NCI-H2107 treated with DMSO at 0.1 percent for 48 hours (cell line): ENCODE data around the gene MEIS3.
A peak's percentile ranks its signal among the peaks of the same experiment; 100 is the strongest.
"Not testable (repeated sequence)": the region's sequence is repeated elsewhere in the genome, so short reads cannot be mapped to it uniquely, and the experiment has no call there.

Source experiments
- DNase-seq: peaks from one replicate; lab custom pipeline; 2025; ENCODE audit not compliant: unreplicated experiment; lab: John Stamatoyannopoulos, UW

Gene MEIS3

GRCh38 chr19:47387623-47388022 lies 31.7 kb downstream of the MEIS3 start:
- not testable (repeated sequence) for DNase-seq

DNA sequence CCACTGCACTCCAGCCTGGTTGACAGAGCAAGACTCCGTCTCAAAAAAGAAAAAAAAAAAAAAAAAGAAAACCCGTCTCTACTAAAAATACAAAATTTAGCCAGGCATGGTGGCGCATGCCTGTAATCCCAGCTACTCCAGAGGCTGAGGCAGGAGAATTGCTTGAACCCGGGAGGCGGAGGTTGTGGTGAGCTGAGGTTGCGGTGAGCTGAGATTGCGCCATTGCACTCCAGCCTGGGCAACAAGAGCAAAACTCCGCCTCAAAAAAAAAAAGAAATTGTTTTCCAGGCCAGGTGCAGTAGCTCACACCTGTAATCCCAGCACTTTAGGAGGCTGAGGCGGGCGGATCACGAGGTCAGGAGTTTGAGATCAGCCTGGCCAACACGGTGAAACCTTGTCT lies 32.7 kb downstream of the MEIS3 start:
- peak; percentile 2 for DNase-seq

- DNase-seq: not testable (repeated sequence)
Observed at GRCh38 chr19:47384533-47384932, 34.8 kb downstream of the MEIS3 start.

DNA sequence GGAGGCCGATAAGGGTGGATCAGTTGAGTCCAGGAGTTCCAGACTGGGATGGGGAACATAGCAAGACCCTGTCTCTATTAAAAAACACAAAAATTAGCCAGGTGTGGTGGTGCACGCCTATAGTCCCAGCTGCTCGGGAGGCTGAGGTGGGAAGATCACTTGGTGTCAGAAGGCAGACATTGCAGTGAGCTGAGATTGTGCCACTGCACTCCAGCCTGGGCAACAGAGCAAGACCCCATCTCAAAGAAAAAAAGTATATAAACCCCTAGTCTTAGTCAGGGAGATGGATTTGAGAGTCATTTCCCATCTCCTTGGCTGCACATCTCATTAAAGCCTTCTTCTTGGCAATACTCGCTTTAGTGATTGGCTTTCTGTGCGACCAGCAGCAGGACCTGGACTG lies 35.4 kb downstream of the MEIS3 start:
- not testable (repeated sequence) for DNase-seq

DNA sequence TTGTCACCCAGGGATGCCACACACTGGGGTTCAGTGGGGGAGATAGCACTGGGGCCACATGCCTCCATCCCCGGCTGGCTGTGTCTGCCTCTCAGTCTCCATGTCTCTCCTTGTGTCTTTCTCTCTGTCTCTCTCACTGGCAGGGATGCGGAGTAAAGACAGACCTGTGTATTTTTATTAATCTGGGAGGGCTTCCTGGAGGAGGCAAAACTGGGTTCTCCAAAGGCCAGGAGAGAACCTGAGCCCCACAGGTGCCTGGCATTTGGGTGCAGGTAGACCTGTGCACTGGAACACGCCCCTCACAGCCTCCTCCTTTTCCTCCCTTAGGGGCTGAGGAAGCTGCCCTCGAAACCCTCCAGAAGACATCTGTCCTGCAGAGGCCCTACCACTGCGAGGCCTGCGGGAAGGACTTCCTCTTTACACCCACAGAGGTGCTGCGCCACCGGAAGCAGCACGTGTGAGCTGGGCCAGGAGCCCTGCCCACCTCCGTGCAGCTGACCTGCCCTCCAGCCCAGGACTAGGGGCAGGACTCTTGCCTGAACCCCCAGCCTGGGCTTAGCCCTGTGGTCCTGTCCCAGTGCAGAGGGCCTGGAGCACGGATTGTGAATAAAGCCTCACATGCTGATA lies 37.6 kb downstream of the MEIS3 start:
- DNase-seq: no peak

DNA sequence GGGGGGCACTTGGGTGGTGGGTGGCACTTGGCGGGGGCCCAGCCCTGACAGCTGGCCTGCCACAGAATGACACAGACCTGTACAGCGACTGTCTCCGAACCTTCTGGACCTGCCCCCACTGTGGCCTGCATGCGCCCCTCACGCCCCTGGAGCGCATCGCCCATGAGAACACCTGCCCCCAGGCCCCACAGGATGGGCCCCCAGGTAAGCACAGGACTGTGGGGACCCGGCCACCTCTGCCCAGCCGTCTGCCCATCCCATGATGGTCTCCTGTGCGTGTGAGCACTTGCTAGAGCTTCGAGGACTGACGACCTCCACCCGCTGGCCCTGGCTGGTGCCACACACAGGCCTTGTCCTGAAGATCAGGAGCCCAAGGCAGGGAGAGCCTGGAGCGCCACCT lies 38.2 kb downstream of the MEIS3 start:
- no peak for DNase-seq

DNA sequence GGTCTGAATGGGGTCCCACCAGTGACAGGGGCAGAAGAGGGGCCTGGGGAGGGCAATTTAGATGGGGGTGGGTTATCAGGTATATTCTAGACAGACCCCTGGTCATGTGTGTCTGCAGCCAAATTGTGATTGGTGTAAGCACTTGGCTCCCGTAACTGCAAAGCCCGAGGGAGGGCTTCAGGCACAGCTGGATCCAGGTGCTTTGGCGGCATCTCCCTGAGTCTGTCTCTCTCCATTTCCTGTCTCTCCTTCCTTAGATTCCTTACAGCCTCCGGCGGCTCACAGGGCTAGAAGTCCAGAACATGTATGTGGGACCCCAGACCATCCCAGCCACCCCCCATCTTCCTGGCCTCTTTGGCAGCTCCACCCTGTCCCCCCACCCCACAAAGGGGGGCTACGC lies 38.8 kb downstream of the MEIS3 start:
- no peak for DNase-seq

GRCh38 chr19:47379381-47379938 lies 39.9 kb downstream of the MEIS3 start:
- no peak for DNase-seq

DNA sequence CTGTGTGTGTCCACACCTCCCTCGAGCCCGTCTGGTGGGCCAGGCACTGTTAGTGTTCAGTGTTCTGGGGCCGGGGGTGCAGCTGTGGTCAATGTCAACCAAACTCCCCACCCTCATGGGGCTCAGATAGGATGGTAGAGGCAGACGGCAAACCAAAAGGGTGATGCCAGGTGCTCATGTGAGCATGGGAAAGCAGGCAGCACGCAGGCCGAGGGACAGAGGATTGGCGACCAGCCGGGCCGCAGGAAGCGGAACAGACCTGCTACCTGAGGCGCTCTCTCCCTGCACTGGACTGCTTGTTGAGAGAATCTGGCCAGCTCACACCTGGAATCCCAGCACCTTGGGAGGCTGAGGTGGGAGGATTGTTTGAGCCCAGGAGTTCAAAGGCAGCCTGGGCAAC lies 41.1 kb downstream of the MEIS3 start:
- DNase-seq: no peak

DNA sequence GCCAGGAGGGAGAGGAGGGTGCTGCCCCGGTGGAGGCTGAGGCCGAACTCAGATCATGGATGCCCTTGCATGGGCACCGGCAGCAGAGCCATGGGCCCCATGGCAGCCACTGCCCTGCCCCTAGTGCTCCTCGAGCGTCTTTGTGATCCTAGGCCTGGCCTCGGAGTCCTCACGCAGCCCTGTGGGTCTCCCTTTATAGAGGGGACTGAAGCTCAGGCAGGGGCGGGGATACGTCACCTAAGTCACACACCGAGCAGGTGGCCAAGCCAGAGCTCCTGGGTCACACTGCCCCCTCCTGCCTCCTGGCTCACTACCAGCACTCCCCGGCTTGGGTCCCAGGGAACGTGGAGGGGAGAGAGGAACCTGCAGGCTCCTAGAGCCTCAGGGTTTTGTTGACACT lies 41.5 kb downstream of the MEIS3 start:
- DNase-seq: peak; percentile 3

GRCh38 chr19:47377208-47377701 lies 42.1 kb downstream of the MEIS3 start:
- peak; percentile 29 for DNase-seq

- no peak for DNase-seq
Observed at GRCh38 chr19:47376589-47377144, 42.7 kb downstream of the MEIS3 start.

- no peak for DNase-seq
Observed at GRCh38 chr19:47375694-47376588, 43.4 kb downstream of the MEIS3 start.

- no peak for DNase-seq
Observed at GRCh38 chr19:47374876-47375693, 44.2 kb downstream of the MEIS3 start.

DNA sequence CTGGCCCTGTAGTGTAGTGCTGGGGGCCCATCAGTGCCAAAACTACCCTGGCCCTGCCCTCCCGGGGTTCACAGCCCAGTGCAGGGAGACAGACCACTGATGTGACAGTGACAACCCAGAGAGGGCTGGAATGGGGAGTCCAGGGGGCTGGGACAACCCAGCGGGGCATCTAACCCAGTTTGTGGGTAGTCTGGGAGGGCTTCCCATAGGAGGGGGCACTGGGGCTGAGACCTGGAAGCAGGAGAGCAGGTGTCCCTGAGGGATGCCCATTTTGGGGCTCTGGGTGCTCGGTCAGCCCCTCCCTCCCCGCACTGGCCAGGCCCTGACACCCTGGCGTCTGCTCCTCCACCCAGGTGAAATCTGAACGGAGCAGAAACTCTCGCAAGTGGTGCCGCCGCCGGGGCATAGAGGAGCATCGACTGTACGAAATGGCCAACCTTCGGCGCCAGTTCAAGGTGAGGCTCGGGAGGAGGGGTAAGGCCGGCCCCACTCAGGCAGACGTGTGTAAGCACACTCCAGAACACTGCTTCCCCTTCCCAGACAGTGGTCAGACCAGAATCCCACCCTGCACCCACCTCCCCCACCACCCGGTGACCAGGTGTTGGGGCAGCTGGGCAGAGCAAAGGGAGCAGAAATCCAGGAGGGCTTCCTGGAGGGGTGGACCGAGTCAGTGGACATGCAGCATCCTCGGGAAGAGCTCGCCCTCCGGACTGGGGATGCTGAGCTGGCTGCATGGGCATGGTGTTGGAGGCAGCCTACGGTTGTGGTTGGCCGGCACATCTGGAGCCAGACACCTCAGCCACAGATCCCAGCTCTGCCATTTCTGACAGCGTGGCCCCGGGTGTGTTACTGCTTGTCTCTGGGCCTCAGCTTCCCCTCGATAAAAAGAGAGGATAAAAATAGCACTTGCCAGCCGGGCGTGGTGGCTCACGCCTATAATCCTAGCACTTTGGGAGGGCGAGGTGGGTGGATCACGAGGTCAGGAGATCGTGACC lies 45.8 kb downstream of the MEIS3 start:
- no peak for DNase-seq

GRCh38 chr19:47372603-47373002 lies 46.7 kb downstream of the MEIS3 start:
- DNase-seq: no peak

- no peak for DNase-seq
Observed at GRCh38 chr19:47371261-47371660, 48.1 kb downstream of the MEIS3 start.

GRCh38 chr19:47370045-47370611 lies 49.2 kb downstream of the MEIS3 start:
- no peak for DNase-seq

GRCh38 chr19:47365455-47365854 lies 53.9 kb downstream of the MEIS3 start:
- DNase-seq: not testable (repeated sequence)
